Ovary (tissue), 3 donors: ENCODE measurements around the gene TMPRSS4.

ENCODE experiments used
- CTCF ChIP-seq, 3 donors: fragments of 450-650 bp in 2 of 3; fragments of 200-600 bp in 1 of 3; IDR thresholded peaks; one replicate each; pipeline versions ENCODE4 v1.5.1 to v1.8.0; 2016 to 2022; ENCODE audit warnings: antibody characterized with exemption in 3 of 3, mild to moderate bottlenecking in 1 of 3
- EP300 ChIP-seq: sonication (generic); formaldehyde crosslinking; IDR thresholded peaks from one replicate; pipeline ENCODE4 v1.6.1; 2017; ENCODE audit warnings: antibody characterized with exemption
- POLR2A ChIP-seq: fragments of 450-650 bp; IDR thresholded peaks from one replicate; pipeline ENCODE4 v1.6.1; 2017; ENCODE audit warnings: antibody characterized with exemption, mild to moderate bottlenecking, moderate library complexity
- donor health status: DM: no; HTN: no; CAD: no.

DNA sequence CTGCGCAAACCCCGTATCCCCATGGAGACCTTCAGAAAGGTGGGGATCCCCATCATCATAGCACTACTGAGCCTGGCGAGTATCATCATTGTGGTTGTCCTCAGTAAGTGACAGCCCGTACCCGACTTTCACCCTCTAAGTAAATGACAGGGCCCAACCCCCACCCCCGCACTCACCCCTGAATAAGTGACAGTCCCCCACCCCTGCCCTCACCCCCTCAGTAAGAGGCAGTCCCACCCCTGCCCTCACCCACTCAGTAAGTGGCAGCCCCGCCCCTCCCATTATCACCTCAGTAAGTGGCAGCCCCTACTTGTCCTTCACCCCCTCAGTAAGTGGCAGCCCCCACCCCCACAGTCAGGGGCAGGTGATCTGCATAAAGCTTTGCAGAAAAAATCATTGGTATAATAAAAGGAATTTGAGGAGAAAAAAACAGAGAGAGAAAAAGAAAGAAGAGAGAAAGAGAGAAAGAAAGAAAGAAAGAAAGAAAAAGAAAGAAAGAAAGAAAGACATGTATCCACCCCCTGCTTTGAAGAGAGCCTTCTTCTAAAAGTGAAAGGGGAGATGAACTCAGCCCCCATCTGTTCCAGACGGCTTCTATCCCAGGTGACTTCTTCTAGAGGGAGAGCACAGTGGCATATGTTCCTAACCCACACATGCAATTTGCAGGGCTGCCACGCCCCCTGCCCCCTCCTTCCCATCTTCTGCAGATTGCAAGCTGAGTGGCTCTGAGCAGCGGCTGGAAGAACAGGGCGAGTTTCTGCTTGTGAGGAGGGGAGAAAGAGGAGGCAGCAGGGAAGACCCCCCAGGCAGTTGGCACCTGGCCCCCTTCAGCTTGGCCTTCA is 22.3 kb downstream of the TMPRSS4 start:
- no peak for TF ChIP-seq POLR2A
- no peak for TF ChIP-seq CTCF (IDR thresholded peaks at IDR 0.05)
- no peak for TF ChIP-seq EP300
